Fibroblast of skin of right quadriceps (primary cell): ENCODE measurements around the gene PGPEP1.

ENCODE experiments used
- DNase-seq: peaks from one replicate; pipeline ENCODE4 v3.0.0-alpha.2; 2013

Gene PGPEP1, protein sequence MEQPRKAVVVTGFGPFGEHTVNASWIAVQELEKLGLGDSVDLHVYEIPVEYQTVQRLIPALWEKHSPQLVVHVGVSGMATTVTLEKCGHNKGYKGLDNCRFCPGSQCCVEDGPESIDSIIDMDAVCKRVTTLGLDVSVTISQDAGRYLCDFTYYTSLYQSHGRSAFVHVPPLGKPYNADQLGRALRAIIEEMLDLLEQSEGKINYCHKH

DNA sequence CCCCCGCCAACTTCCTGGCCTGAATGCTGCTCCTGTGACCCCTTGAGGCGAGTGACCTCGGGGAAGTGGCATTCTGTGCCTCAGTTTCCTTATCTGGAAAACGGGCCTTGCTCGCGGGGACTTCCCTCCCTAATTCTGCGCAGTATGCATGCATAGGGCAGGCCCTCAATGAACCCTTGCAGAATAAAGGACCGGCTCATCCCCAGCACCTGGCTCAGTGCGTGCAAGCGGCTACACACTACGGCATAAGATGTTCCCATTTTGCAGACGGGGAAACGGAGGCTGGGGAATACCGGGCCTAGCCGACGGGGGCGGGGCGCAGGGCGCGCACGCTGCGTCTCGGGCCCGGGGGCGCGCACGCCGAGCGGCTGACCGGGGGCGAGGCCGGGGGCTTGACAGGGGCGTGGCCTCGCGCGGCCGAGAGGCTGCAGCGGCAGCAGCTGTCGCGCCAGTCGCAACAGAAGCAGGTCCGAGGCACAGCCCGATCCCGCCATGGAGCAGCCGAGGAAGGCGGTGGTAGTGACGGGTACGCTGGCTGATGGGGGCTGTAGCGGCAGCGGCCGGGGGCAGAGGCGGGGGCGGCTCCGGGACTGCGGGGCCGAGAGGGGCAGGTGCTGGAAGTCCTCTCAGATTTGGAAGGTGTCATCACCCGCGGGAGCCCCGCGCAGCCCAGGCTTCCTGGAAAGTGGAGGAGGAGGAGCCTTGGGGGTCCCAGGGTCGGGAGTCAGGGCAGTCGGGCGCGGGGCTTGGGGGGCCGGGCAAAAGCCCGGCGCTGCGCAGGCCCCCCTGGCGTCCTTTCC, at the start of gene PGPEP1:
PGPEP1 (plus strand) TSS at position 409 of the 800 bp plus-strand sequence; CDS start at position 493, 84 bp downstream.
- peak; percentile 53 for DNase-seq

DNA sequence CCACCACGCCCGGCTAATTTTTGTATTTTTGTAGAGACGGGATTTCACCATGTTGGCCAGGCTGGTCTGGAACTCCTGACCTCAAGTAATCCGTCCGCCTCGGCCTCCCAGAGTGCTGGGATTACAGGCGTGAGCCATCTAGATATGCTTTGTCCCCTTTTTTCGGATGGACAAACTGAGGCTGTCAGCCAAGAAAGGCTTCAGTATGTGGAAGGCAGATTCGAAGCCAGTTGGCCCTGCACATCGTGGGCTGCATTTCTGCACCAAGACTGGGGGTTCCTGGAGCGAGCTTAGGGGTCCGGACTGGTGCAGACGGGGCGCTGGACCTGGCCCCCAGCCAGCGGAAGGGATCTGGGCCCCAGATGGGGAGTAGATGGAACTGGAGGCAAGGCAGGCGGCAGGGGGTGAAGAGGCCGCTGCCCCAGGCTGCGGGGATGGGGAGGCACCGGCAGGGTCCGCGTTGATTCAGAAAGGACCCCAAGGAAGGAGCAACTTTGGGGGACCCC, 49.3 kb upstream of the PGPEP1 start:
- no peak for DNase-seq

- peak; percentile 82 for DNase-seq
Measured at GRCh38 chr19:18291590-18292461, 48.6 kb upstream of the PGPEP1 start.

DNA sequence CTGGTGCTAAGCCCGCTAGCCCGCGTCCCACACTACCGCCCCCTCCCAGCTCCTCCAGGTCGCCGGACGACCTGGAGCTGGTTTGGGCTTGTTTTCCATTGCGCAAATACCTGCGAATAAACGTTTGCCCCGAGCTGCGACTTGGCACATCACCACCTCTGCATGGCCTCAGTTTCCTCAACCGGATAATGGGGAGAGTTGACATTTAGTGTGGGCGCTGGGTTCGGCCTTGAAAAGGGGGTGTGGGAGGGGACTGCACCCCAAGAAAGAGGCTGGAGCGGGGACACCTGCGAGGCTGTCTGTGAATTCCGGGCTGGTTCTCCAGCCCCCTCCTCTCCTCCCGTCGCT, 48.0 kb upstream of the PGPEP1 start:
- no peak for DNase-seq

- DNase-seq: peak; percentile 91
Measured at GRCh38 chr19:18292810-18293641, 47.4 kb upstream of the PGPEP1 start.

DNA sequence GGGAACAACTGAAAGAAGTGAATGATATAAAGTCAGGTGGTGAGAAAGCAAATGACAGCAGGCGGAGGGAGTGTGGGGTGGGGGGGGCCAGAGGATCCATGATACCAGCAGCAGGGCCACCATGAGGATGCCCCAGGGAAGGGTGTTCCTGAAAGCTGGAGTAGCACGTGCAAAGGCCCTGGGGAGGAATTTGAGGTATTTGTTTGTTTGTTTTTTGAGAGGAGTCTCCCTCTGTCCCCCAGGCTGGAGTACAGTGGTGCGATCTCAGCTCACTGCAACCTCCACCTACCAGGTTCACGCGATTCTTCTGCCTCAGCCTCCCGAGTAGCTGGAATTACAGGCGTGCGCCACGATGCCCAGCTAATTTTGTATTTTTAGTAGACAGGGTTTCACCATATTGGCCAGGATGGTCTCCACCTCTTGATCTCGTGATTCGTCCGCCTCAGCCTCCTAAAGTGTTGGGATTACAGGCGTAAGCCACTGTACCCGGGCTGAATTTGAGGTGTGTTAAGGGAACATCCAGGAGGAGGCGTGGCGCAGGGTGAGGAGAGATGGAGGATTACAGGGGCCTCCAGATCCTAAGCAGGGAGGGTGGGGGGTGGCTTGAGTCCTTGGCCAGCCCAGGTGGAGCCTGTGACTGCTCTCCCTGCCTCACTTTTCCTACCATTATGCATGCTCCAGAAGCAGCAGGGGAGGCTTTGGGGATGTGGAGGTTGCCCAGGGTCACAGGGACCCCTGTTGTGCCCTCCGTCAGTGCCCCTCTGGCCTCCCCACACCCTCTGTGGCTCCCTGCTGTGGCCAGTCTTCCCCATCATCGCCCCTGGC, 46.5 kb upstream of the PGPEP1 start:
- DNase-seq: no peak

- DNase-seq: no peak
Measured at GRCh38 chr19:18294467-18294864, 45.9 kb upstream of the PGPEP1 start.

DNA sequence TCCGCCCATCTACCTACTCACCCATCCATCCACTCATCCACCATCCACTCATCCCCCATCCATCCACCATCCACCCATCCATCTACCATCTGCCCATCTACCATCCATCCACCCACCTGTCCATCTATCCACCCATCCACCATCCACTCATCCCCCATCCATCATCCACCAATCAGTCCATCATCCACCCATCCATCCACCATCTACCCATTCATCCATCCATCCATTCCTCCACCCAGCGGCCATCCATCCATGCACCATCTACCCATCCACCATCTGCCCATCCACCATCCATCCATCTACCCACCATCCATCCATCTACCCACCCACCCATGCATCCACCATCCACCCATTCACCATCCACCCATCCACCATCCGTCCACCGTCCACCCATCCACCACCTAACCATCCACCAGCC, 45.4 kb upstream of the PGPEP1 start:
- no peak for DNase-seq

GRCh38 chr19:18297308-18297707, 43.1 kb upstream of the PGPEP1 start:
- peak; percentile 62 for DNase-seq

DNA sequence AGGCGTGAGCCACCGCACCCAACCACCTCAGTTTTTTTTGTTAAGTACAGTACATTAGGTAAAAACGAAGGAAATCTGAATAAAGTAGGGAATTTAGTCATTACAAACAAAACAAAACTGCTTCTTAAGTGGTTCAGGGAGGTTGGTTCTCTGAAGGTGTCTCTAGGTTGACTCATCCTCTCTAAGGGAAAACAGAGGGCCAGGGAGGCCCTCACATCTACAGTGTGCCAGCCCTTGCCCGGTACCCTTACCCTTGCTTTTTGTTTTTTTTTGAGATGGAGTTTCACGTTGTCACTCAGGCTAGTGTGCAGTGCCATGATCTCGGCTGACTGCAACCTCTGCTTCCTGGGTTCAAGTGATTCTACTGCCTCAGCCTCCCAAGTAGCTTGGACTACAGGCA, 41.8 kb upstream of the PGPEP1 start:
- DNase-seq: no peak

GRCh38 chr19:18299654-18300053, 40.7 kb upstream of the PGPEP1 start:
- no peak for DNase-seq

- DNase-seq: peak; percentile 32
Measured at GRCh38 chr19:18300930-18301717, 39.3 kb upstream of the PGPEP1 start.

GRCh38 chr19:18301718-18302111, 38.7 kb upstream of the PGPEP1 start:
- DNase-seq: no peak

DNA sequence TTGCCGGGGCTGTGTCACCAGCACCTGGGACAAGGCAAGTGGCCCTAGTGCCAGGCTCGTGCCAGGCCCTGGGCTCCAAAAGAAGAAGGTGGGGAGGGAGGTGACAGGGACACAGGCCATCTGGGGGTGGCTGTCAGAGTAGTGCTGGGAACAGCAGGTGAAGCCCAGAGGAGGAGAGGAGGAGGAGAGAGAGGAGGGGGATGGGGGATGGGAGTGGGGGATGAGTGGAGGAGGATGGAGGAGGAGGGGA, 36.3 kb upstream of the PGPEP1 start:
- DNase-seq: no peak

- DNase-seq: peak; percentile 84
Measured at GRCh38 chr19:18304458-18305310, 35.7 kb upstream of the PGPEP1 start.

- no peak for DNase-seq
Measured at GRCh38 chr19:18306209-18306887, 34.0 kb upstream of the PGPEP1 start.

GRCh38 chr19:18306888-18307260, 33.5 kb upstream of the PGPEP1 start:
- DNase-seq: no peak

DNA sequence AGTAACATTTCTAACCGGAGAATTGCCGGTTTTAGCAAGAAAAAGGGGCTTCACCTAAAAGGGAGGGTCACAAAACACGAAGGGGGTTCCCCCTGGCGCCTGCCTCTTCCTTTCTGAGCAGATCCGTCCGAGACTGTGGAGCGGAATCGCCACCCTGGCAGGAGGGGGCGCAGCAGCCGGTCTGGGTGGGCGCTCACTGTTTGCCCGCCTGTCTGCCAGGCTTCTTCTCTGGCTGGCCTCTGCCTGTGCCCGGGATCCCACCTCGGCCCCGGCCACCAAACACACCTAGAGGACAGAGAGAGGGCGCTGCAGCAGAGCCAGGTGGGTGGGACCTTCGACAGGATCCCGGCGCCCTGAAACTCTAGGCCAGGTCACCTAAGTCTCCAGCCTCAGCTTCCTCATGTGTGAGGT, 33.1 kb upstream of the PGPEP1 start:
- DNase-seq: no peak
